GM21576 (cell line): ENCODE results near the gene KPTN.
"Not testable (repeated sequence)": the region's sequence is repeated elsewhere in the genome, so short reads cannot be mapped to it uniquely, and the experiment has no call there.

Experiments
- ATAC-seq: cut with Tn5 transposase; IDR thresholded peaks from one replicate; pipeline ENCODE4 v1.9.1; 2021; ENCODE audit warnings: mild to moderate bottlenecking, moderate library complexity; ENCODE audit not compliant: unreplicated experiment

Gene KPTN

GRCh38 chr19:47492137-47492533, 8.1 kb upstream of the KPTN start:
- ATAC-seq: no peak

GRCh38 chr19:47491358-47492136, 7.5 kb upstream of the KPTN start:
- ATAC-seq: no peak

DNA sequence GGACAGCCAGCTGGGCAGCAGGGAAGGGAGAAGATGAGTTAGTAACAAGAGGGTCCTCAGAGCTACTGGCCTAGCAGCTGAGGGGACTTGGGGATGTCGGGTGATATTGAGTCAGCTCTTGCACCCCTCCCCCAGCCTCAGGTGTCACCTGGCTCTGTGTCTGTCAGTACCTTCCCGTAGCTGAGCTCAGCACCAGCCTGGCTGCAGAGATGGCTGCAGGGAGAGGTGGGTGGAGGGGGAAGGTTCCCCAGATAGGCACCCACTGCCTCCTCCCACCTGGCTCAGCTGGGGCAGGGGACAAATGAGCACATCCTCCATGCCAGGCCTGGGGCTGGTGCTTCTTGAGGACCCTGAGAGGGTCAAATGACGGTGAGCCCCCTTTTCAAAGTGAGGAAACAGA, 6.8 kb upstream of the KPTN start:
- no peak for ATAC-seq

GRCh38 chr19:47490031-47490430, 6.0 kb upstream of the KPTN start:
- ATAC-seq: no peak

DNA sequence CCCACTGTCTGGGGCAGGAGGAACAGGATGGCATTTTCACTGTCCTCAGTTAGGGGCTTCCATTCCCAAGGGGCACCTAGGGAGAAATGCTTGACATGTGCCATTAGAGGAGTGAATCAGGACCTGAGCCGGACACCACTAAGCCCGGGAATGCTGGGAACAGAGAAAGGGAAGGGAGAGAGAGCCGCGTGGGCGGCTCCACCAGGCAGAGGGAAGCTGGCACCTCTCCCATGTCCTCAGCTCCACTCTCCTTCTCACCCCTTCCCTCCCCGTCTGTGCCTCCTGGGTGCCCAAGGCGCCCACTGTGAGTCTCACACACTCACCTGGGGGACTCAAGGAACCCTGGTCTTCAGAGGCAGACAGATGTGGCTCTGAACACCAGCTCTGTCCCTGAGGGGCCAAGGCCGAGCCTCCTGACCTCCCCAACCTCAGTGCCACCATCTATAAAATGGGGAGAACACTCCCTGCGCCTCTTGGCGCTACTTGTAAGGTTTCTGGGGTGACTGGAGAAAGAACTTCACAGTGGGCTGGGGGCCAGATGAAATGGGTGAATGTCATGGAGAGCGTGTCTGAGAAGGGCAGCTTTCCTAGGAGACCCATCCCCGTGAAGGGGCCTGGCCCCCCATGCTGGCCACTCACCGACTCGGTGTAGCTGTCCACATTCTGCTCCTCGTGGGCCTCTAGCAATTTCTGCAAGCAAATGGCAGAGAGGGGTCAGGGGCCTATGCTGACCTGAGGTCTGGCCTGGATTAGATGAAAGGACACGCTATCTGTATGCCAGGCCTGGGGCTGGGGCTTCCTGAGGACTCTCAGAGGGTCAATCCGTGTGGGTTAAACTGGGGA, 5.3 kb upstream of the KPTN start:
- no peak for ATAC-seq

- no peak for ATAC-seq
Measured at GRCh38 chr19:47487551-47488515, 3.8 kb upstream of the KPTN start.

DNA sequence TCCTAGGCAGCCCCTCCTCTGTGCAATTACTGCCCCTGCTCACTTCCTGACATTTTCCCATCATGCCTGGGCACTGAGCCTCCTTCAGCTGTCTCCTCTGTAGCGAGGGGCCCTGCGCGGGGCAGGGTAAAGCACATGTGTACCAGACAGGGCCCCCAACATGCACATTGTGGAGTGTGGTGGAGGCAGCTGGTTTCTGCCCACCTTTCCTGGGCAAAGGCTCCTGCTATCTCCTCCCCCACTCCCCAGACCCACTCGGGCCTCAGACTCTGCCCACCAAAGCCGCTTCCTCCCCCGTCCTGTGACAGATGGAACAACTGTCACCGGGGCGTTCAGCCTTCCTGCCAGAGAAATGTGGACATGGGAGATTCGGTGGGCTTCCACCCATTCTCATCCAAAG, 2.9 kb upstream of the KPTN start:
- ATAC-seq: no peak

- ATAC-seq: not testable (repeated sequence)
Measured at GRCh38 chr19:47486220-47486619, 2.2 kb upstream of the KPTN start.

- ATAC-seq: no peak
Measured at GRCh38 chr19:47485210-47485609, 1.2 kb upstream of the KPTN start.

DNA sequence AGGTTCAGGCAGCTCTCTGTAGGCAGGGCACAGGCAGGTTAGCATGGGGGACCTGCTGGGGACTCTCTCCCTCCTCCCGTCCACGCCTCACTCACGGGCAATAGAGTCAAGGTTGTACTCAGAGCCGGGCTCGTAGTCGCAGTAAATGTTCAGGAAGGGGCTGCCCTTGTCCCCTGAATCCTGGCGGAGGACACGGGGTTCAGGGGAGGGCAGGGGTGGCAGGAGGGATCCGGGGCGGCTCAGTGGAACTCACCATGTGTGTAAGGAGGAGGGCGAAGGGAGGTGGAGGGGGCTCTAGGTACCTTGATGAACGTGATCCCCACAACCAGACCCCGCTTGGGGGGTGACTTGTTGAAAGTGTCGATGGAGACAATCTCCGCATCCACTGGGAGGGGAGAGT, 819 bp downstream of the KPTN start:
- no peak for ATAC-seq

- no peak for ATAC-seq
Measured at GRCh38 chr19:47481460-47482052, 2.5 kb downstream of the KPTN start.

DNA sequence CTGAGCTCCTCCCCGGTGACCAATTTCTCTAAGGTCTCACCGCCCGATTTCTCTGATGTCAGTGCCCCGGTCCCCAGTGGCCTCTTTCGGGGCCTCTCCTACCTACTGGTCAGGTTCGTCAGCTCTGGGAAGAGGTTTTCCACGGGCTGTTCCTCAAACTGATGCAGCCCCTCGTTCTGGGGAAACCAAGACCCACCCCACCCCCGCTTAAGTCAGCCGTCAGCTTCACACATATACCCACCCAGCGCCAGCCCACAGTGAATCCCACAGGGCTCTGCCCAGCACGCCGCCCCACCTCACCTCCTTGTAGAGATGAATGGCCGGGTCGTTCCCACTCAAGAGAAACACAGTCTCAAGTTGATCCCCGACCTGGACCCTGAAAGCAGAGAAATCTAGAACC, 3.4 kb downstream of the KPTN start:
- no peak for ATAC-seq

DNA sequence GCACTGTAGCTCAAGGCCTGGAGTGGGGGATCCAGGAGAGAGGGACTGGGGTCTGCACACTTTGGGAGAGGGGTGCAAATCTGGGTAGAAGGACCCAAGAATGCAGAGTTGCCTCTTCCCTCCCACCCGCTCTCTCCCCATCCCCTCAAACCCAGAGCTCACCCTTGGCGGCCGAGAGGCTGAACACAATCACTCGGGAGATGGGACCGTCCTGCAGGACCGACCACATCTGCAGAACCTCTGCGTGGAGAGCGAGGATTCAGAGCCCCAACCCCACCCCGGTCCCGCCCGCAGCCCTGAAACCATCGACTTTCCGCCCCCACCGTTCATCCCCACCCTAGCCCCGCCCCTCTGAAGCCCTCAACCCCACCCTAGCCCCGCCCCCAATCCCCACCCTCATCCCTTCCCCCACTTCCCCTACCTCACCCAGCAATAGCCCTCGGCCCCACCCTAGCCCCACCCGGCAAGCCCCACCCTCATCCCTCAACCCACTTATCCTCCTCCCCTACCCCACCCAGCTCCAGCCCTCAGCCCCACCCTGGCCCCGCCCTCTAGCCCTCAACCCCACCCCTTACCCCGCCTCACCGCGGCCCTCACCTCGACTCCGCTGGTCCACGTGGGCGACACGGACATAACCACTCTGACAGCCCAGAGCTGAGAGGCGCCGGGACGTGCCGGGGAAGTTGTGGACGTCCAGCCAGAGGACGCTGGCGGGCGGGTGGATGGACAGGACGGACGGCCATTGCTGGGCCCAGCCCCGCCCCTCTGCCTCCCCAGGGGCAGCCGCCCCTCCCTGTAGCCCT, 4.1 kb downstream of the KPTN start:
- no peak for ATAC-seq

DNA sequence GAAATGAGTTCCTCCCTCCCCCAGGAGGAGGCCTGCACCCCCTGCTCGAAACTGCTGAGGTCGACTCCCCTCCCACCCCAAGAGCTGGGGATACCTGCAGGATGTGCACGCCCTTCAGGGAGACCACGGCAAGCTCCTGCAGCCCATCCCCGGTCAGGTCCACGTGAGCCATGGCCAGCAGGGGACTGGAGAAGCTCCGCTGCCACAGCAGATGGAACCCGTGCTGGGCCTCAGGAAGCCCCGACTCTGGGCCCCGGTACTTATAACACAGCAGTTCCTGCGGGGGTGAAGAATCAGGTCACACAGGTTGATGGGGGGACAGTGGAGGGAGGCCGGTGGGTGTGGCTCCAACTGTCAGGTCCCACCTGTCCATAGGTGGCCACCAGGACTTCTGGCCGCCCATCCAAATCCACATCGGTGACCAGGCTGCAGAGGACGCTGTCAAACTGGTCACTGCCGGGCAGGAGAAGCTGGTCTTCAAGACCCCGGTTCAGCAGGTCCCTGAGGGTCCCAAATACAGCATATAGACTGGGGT, 7.5 kb downstream of the KPTN start:
- no peak for ATAC-seq

DNA sequence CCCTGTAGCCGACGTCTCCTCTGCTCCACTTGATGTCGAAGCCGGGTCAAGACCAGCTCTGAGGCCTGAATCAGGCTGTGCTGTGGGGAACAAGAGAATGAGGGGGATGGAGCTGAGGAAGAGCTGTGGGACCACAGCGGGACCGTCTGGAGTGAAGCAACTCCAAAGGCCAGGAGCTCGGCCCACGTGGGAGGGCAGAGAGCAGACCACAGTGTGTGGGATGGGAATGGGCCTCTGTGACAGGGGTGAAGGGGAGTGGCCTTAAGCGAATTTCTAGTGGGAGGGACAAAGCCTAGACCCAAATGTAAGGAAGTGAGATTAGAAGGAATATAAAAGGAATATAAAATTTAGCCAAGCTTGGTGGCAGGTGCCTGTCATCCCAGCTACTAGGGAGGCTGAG, 8.6 kb downstream of the KPTN start:
- no peak for ATAC-seq

- no peak for ATAC-seq
Measured at GRCh38 chr19:47473336-47473735, 10.7 kb downstream of the KPTN start.

- no peak for ATAC-seq
Measured at GRCh38 chr19:47471733-47472457, 12.1 kb downstream of the KPTN start, which contains the start of gene SLC8A2. SLC8A2 (minus strand) TSS chr19:47471893; CDS start chr19:47466403, 5,490 bp downstream.

GRCh38 chr19:47471381-47471732, 12.7 kb downstream of the KPTN start:
- ATAC-seq: no peak
